HepG2 (cell line): Measurements from ENCODE around the gene VPS4B.

Source experiments
- ARID2 ChIP-seq: sonication (generic); formaldehyde crosslinking; IDR thresholded peaks from 2 replicates; pipeline ENCODE4 v1.8.1; 2022; ENCODE audit warnings: mild to moderate bottlenecking, missing genetic modification reagents, borderline replicate concordance
- CAMTA2 ChIP-seq: sonication (generic); formaldehyde crosslinking; IDR thresholded peaks from 2 replicates; pipeline ENCODE4 v1.4.0; 2020; ENCODE audit warnings: mild to moderate bottlenecking, missing genetic modification reagents, borderline replicate concordance
- KLF11 ChIP-seq: IDR thresholded peaks from 2 replicates; pipeline ENCODE4 v1.6.1; 2016; ENCODE audit warnings: missing compliant biosample characterization
- NFE2L2 ChIP-seq: fragments of 150-350 bp; IDR thresholded peaks from 2 replicates; pipeline ENCODE4 v1.6.1; 2014; ENCODE audit warnings: low read length
- NFKB2 ChIP-seq: sonication (generic); formaldehyde crosslinking; IDR thresholded peaks from 2 replicates; pipeline ENCODE4 v1.4.0; 2020; ENCODE audit warnings: missing genetic modification reagents, borderline replicate concordance
- POLR2AphosphoS5 ChIP-seq: IDR thresholded peaks from 2 replicates; pipeline ENCODE4 v1.6.1; 2012; ENCODE audit warnings: low read depth, low read length
- SP1 ChIP-seq, 2 experiments: fragments of 450-650 bp in 1 of 2; sonication (generic) in 1 of 2; formaldehyde crosslinking in 1 of 2; IDR thresholded peaks; 2 replicates each; pipeline versions ENCODE4 v1.4.0 to v1.6.1; 2016 to 2020; ENCODE audit warnings: missing genetic modification reagents in 1 of 2
- TF ChIP-seq, protein P1 (sequence below): sonication (generic); formaldehyde crosslinking; IDR thresholded peaks from 2 replicates; pipeline ENCODE4 v1.5.0; 2020; ENCODE audit warnings: mild to moderate bottlenecking, missing genetic modification reagents, moderate library complexity
- TF ChIP-seq, protein P2 (sequence below): sonication (generic); formaldehyde crosslinking; IDR thresholded peaks from 2 replicates; pipeline ENCODE4 v1.4.0; 2020; ENCODE audit warnings: mild to moderate bottlenecking, missing genetic modification reagents
- TF ChIP-seq, protein P3 (sequence below): sonication (generic); formaldehyde crosslinking; IDR thresholded peaks from 2 replicates; pipeline ENCODE4 v1.5.1; 2020; ENCODE audit warnings: missing genetic modification reagents, mild to moderate bottlenecking, borderline replicate concordance
- TF ChIP-seq, protein P4 (sequence below): IDR thresholded peaks from 2 replicates; pipeline ENCODE4 v1.6.1; 2012; ENCODE audit warnings: inconsistent platforms

DNA sequence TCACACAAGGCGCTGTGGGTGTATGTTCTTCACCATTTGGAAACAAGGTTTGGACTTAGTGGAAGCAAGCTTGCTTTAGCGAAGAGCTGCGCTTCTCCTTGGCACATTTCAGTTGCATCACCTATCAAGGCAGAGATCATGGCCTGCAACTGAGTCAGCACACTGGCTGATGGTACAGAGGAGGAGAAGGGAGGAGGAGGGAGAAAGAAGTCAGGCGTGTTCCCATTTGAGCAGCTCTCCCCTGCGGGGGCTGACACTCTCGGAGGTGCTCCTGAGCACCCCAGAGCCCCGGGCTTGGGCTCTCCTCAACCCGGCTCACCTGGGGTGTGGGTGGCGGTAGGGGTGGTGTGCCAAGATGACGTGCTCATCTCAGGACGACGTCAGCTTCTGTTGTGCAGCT, 48.5 kb upstream of the VPS4B start:
- TF ChIP-seq, protein P1, sequence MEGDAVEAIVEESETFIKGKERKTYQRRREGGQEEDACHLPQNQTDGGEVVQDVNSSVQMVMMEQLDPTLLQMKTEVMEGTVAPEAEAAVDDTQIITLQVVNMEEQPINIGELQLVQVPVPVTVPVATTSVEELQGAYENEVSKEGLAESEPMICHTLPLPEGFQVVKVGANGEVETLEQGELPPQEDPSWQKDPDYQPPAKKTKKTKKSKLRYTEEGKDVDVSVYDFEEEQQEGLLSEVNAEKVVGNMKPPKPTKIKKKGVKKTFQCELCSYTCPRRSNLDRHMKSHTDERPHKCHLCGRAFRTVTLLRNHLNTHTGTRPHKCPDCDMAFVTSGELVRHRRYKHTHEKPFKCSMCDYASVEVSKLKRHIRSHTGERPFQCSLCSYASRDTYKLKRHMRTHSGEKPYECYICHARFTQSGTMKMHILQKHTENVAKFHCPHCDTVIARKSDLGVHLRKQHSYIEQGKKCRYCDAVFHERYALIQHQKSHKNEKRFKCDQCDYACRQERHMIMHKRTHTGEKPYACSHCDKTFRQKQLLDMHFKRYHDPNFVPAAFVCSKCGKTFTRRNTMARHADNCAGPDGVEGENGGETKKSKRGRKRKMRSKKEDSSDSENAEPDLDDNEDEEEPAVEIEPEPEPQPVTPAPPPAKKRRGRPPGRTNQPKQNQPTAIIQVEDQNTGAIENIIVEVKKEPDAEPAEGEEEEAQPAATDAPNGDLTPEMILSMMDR (CRISPR knock-in tag): no peak
- TF ChIP-seq ARID2 (CRISPR knock-in tag) (no peak), CAMTA2 (CRISPR knock-in tag) (no peak), NFKB2 (no peak), NFE2L2 (no peak), KLF11 (CRISPR knock-in tag) (no peak), SP1 (IDR thresholded peaks at IDR 0.05) (no peak), SP1 (CRISPR knock-in tag; IDR thresholded peaks at IDR 0.05) (no peak), POLR2AphosphoS5 (no peak)
- TF ChIP-seq, protein P2, sequence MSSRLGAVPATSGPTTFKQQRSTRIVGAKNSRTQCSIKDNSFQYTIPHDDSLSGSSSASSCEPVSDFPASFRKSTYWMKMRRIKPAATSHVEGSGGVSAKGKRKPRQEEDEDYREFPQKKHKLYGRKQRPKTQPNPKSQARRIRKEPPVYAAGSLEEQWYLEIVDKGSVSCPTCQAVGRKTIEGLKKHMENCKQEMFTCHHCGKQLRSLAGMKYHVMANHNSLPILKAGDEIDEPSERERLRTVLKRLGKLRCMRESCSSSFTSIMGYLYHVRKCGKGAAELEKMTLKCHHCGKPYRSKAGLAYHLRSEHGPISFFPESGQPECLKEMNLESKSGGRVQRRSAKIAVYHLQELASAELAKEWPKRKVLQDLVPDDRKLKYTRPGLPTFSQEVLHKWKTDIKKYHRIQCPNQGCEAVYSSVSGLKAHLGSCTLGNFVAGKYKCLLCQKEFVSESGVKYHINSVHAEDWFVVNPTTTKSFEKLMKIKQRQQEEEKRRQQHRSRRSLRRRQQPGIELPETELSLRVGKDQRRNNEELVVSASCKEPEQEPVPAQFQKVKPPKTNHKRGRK (CRISPR knock-in tag): no peak
- TF ChIP-seq, protein P3, sequence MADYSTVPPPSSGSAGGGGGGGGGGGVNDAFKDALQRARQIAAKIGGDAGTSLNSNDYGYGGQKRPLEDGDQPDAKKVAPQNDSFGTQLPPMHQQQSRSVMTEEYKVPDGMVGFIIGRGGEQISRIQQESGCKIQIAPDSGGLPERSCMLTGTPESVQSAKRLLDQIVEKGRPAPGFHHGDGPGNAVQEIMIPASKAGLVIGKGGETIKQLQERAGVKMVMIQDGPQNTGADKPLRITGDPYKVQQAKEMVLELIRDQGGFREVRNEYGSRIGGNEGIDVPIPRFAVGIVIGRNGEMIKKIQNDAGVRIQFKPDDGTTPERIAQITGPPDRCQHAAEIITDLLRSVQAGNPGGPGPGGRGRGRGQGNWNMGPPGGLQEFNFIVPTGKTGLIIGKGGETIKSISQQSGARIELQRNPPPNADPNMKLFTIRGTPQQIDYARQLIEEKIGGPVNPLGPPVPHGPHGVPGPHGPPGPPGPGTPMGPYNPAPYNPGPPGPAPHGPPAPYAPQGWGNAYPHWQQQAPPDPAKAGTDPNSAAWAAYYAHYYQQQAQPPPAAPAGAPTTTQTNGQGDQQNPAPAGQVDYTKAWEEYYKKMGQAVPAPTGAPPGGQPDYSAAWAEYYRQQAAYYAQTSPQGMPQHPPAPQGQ (CRISPR knock-in tag): no peak
- TF ChIP-seq, protein P4, sequence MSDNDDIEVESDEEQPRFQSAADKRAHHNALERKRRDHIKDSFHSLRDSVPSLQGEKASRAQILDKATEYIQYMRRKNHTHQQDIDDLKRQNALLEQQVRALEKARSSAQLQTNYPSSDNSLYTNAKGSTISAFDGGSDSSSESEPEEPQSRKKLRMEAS: no peak
